Measurements from ENCODE around the gene APC2. TPM values are rescaled to one million over a fixed set of nuclear protein-coding genes. Genes with fewer than 3 reads are reported as not detected.

APC2 gene
- total RNA-seq, 1 experiment from 2014 or later: 11.9 TPM

DNA sequence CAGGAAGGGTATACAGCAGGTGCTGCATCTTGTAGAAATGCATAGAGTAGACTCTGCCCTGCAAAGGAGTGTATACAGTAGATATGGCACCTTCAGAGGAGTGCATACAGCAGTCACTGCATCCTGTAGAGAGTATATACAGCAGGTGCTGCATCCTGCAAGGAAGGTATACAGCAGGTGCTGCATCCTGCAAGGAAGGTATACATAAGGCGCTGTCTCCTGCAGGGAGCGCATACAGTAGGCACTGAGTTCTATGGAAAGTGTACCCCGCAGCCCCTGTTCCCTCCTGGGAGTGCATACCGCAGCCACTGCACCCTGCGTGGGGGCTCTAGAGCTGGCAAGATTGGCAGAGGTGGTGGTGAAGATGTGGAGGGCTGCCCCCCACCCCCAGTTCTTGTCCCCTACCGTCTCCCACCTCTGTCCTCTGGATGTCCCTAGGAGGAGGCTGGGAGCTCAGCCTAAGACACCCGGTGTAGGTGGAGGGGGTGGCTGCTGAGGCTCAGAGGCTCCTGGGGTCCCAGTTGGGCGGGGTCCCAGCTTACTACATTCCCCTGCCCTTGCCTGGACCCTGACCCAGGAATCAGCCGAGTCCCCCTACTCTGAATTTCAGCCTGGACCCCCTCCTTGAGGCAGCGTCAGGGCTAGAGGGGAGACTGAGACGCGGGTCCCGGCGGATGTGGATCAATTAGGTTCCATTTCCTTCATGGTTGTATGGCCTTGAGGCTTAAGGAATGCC, 65.2 kb downstream of the APC2 start:
- no peak for ATAC-seq
- Histone ChIP-seq H3K4me3 (ENCODE audit: low read depth in 2 of 2, low read length in 2 of 2) (no peak overlapping the region), H3K27ac (ENCODE audit: low read length) (no peak overlapping the region), H3K27me3 (ENCODE audit: control insufficient read depth, insufficient read depth, low read length) (no peaks in the 10 kb centered on the region), H3K9me3 (ENCODE audit: control insufficient read depth, insufficient read depth, low read depth, low read length) (no peaks in the 10 kb centered on the region), H3K4me1 (ENCODE audit: control insufficient read depth, insufficient read depth, low read length) (no peaks in the 10 kb centered on the region), H3K36me3 (ENCODE audit: control insufficient read depth, insufficient read depth, low read length) (peaks cover 2% of the 10 kb centered on the region; the same call in 1 of the 2 replicates)
- no peak for DNase-seq (ENCODE audit: low read depth, low spot score)
- no TSS peak for BruUV-seq (replicated peaks)
- TF ChIP-seq TCF7L2 (IDR thresholded peaks at IDR 0.05; ENCODE audit: low read depth, low read length): no peak
- no peak for TF ChIP-seq POLR2AphosphoS5 (IDR thresholded peaks at IDR 0.05; ENCODE audit: low read depth, low read length)
- no peak for TF ChIP-seq SIN3A (IDR thresholded peaks at IDR 0.05; ENCODE audit: borderline replicate concordance, insufficient read depth, low read depth, low read length)
- TF ChIP-seq, protein P1, sequence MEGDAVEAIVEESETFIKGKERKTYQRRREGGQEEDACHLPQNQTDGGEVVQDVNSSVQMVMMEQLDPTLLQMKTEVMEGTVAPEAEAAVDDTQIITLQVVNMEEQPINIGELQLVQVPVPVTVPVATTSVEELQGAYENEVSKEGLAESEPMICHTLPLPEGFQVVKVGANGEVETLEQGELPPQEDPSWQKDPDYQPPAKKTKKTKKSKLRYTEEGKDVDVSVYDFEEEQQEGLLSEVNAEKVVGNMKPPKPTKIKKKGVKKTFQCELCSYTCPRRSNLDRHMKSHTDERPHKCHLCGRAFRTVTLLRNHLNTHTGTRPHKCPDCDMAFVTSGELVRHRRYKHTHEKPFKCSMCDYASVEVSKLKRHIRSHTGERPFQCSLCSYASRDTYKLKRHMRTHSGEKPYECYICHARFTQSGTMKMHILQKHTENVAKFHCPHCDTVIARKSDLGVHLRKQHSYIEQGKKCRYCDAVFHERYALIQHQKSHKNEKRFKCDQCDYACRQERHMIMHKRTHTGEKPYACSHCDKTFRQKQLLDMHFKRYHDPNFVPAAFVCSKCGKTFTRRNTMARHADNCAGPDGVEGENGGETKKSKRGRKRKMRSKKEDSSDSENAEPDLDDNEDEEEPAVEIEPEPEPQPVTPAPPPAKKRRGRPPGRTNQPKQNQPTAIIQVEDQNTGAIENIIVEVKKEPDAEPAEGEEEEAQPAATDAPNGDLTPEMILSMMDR (IDR thresholded peaks at IDR 0.05): no peak
- TF ChIP-seq, protein P2, sequence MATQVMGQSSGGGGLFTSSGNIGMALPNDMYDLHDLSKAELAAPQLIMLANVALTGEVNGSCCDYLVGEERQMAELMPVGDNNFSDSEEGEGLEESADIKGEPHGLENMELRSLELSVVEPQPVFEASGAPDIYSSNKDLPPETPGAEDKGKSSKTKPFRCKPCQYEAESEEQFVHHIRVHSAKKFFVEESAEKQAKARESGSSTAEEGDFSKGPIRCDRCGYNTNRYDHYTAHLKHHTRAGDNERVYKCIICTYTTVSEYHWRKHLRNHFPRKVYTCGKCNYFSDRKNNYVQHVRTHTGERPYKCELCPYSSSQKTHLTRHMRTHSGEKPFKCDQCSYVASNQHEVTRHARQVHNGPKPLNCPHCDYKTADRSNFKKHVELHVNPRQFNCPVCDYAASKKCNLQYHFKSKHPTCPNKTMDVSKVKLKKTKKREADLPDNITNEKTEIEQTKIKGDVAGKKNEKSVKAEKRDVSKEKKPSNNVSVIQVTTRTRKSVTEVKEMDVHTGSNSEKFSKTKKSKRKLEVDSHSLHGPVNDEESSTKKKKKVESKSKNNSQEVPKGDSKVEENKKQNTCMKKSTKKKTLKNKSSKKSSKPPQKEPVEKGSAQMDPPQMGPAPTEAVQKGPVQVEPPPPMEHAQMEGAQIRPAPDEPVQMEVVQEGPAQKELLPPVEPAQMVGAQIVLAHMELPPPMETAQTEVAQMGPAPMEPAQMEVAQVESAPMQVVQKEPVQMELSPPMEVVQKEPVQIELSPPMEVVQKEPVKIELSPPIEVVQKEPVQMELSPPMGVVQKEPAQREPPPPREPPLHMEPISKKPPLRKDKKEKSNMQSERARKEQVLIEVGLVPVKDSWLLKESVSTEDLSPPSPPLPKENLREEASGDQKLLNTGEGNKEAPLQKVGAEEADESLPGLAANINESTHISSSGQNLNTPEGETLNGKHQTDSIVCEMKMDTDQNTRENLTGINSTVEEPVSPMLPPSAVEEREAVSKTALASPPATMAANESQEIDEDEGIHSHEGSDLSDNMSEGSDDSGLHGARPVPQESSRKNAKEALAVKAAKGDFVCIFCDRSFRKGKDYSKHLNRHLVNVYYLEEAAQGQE (IDR thresholded peaks at IDR 0.05; ENCODE audit: insufficient read depth in 1 of 2, low read depth in 2 of 2, low read length in 1 of 2): no peak
- POLR2A ChIA-PET: interaction anchor here (0.5 to 0.7 kb wide), 2 partner anchors 70 to 246 kb away, joined by 6 to 12 read pairs; no protein-coding TSS in a partner anchor
- CTCF ChIA-PET: interaction anchor here (0.6 kb wide), 1 partner anchor 73 kb away, joined by 8 read pairs; no protein-coding TSS in a partner anchor
- in situ Hi-C loops (cut with HindIII; ENCODE audit: low pct_unique_long_range_greater_than_20kb, low sequenced_read_pairs): no loop called here
- intact Hi-C loops (cut with micrococcal nuclease; ENCODE audit: unreplicated experiment): no loop called here

DNA sequence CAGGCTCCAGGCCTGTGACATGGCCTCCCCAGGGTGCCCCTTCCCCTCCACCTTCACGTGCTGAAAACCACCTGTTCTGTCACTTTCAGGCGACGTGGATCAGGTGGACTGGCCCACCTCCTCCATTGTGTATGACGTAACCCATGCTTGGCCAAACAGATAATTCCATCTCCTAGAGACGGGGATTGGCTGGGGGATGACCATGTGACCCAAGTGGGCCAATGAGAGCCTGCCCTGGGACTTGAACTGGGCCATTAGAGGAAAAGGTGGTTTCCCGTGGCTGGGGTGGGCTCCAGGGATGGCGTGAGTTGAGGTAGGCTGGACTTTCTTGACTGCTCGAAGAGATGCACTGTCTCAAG, 66.5 kb downstream of the APC2 start:
- intact Hi-C loops (cut with micrococcal nuclease; ENCODE audit: unreplicated experiment): no loop called here
- Histone ChIP-seq H3K9me3 (ENCODE audit: control insufficient read depth, insufficient read depth, low read depth, low read length) (no peaks in the 10 kb centered on the region), H3K4me3 (ENCODE audit: low read depth in 2 of 2, low read length in 2 of 2) (no peak overlapping the region), H3K27ac (ENCODE audit: low read length) (no peak overlapping the region), H3K27me3 (ENCODE audit: control insufficient read depth, insufficient read depth, low read length) (no peaks in the 10 kb centered on the region), H3K4me1 (ENCODE audit: control insufficient read depth, insufficient read depth, low read length) (no peaks in the 10 kb centered on the region), H3K36me3 (ENCODE audit: control insufficient read depth, insufficient read depth, low read length) (peaks cover 2% of the 10 kb centered on the region; the same call in 1 of the 2 replicates)
- BruUV-seq (replicated peaks): no TSS peak
- no peak for TF ChIP-seq SIN3A (IDR thresholded peaks at IDR 0.05; ENCODE audit: borderline replicate concordance, insufficient read depth, low read depth, low read length)
- no peak for TF ChIP-seq POLR2AphosphoS5 (IDR thresholded peaks at IDR 0.05; ENCODE audit: low read depth, low read length)
- TF ChIP-seq, protein P1 (IDR thresholded peaks at IDR 0.05): no peak
- TF ChIP-seq, protein P2 (IDR thresholded peaks at IDR 0.05; ENCODE audit: insufficient read depth in 1 of 2, low read depth in 2 of 2, low read length in 1 of 2): no peak
- no peak for TF ChIP-seq TCF7L2 (IDR thresholded peaks at IDR 0.05; ENCODE audit: low read depth, low read length)
- no peak for DNase-seq (ENCODE audit: low read depth, low spot score)
- in situ Hi-C loops (cut with HindIII; ENCODE audit: low pct_unique_long_range_greater_than_20kb, low sequenced_read_pairs): no loop called here
- no peak for ATAC-seq
- POLR2A ChIA-PET: no interaction called here
- CTCF ChIA-PET: no interaction called here

All from Panc1 (cell line).